ENCODE data around the gene CSF1.

DNA sequence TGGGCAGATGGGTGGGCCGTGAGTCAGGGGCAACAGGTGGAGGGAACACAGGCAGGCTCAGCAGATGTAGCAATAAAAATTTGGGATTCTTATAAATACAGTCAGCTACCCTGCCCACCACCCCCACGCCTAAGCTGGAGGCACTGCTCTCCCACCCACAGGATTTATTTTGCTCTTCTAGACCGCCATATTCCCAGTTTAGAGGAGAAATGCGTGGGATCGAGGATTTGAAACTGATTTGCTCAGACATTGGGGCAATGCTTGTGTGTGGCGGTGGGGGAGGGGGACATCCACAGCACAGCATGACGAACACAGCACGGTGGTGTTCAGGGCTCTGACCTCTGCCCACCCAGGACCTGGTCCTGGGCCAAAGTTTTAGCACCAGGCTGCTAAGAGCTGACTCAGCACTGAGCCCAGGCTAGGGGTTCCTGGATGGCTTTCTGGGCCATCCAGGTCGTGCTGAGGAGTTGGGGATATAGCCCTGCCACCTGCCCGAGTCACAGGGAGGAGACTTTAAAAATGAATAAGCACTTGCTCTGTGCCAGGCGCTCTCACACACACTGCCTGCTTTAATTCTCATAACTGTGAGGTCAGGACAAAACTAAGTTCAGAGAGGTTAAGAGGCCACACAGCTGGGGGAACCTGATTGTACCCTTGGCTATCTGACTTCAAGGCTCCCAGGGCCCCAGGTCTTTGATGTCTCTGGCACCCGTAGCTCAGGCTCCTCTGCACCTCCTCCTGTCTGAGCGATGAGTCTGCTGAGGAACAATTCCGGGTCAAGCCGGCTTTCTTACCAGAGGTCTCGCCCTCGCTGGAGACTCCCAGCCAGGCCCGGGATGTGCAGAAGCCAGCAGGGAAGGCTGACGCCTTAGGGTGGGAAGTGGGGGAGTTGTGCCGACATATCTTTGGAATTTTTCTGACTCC, 29.4 kb upstream of the CSF1 start:
- TF ChIP-seq FOXM1 (IDR thresholded peaks at IDR 0.05; ENCODE audit: borderline replicate concordance) (no peak), ARNT (IDR thresholded peaks at IDR 0.05) (no peak), FOXA1 (IDR thresholded peaks at IDR 0.05) (no peak)
